ENCODE data around the gene FAR2.

- TF ChIP-seq EZH2phosphoT487 (IDR thresholded peaks at IDR 0.05; ENCODE audit: insufficient read depth, low read depth) (no peak), EZH2 (IDR thresholded peaks at IDR 0.05; ENCODE audit: insufficient read depth, poor library complexity, severe bottlenecking) (no peak)
These were observed 91.4 kb downstream of the FAR2 start for GRCh38 chr12:29240441-29240840.
